ENCODE data around the gene MLLT3.

- no peak for TF ChIP-seq CTCF (IDR thresholded peaks at IDR 0.05)
- no peak for TF ChIP-seq POLR2A (IDR thresholded peaks at IDR 0.05)
Observed at GRCh38 chr9:20593537-20593936, 28.8 kb downstream of the MLLT3 start.
